Renal pelvis (tissue), 12 donors: ENCODE measurements around the gene CSPG4. TPM values are rescaled to one million over a fixed set of nuclear protein-coding genes. Genes with fewer than 3 reads are reported as not detected.
A peak's percentile ranks its signal among the peaks of the same experiment; 100 is the strongest.
"Not testable (repeated sequence)": the region's sequence is repeated elsewhere in the genome, so short reads cannot be mapped to it uniquely, and the experiment has no call there.

ENCODE experiments used
- DNase-seq: peaks from one replicate; pipeline ENCODE4 v3.0.0-alpha.2; 2013
- long read RNA-seq, 16 experiments: transcript quantifications; one replicate each; lab custom pipeline, GENCODE V29; 2026
- polyA plus RNA-seq, 3 donors: library from polyadenylated mRNA; unstranded; fragments of 120-200 nt; gene quantifications; one replicate each; pipeline ENCODE4 v1.2.1, GENCODE V29; 2013; ENCODE audit not compliant: insufficient read length in 3 of 3

CSPG4 gene
- 10 to 100 TPM in 2 of 3 donors, 1 to 10 TPM in 1; 6.4 to 11.0 (median 10.2) TPM for polyA plus RNA-seq
- long read RNA-seq, donor 1, full-length matches to known transcripts, result 2 of 2 reads
- long read RNA-seq, donor 1, partial matches to known transcripts, result 0 of 2 reads
- long read RNA-seq, donor 1, other reads (novel, unspliced or antisense), result 0 of 2 reads
- long read RNA-seq, donor 2, result 0 reads
- long read RNA-seq, donor 3, full-length matches to known transcripts, result 1 of 6 reads
- long read RNA-seq, donor 3, partial matches to known transcripts, result 5 of 6 reads
- long read RNA-seq, donor 3, other reads (novel, unspliced or antisense), result 0 of 6 reads
- long read RNA-seq, donor 4, result 0 reads
- long read RNA-seq, donor 5, result 0 reads
- long read RNA-seq, donor 6, result 0 reads
- long read RNA-seq, donor 7, result 0 reads
- long read RNA-seq, donor 8, result 0 reads
- long read RNA-seq, donor 9, partial matches to known transcripts, result 5 of 5 reads
- long read RNA-seq, donor 9, other reads (novel, unspliced or antisense), result 0 of 5 reads
- long read RNA-seq, donor 10, result 0 reads
- long read RNA-seq, donor 11, result 0 reads
- long read RNA-seq, donor 12, result 0 reads
- long read RNA-seq, donor 13, result 0 reads
- long read RNA-seq, donor 14, result 0 reads
- long read RNA-seq, donor 15, result 0 reads
- long read RNA-seq, donor 16, result 0 reads

- peak; percentile 76 for DNase-seq
Measured at GRCh38 chr15:75712668-75713337, at the start of gene CSPG4. CSPG4 (minus strand) TSS chr15:75712848; CDS start chr15:75712755, 93 bp downstream.

GRCh38 chr15:75762357-75762718, 49.7 kb upstream of the CSPG4 start:
- not testable (repeated sequence) for DNase-seq

- DNase-seq, result no peak
Measured at GRCh38 chr15:75761446-75762356, 49.1 kb upstream of the CSPG4 start.

GRCh38 chr15:75760704-75761435, 48.2 kb upstream of the CSPG4 start:
- DNase-seq, result no peak

GRCh38 chr15:75760131-75760520, 47.5 kb upstream of the CSPG4 start:
- not testable (repeated sequence) for DNase-seq

- no peak for DNase-seq
Measured at GRCh38 chr15:75759416-75760130, 46.9 kb upstream of the CSPG4 start.

- DNase-seq, result peak; percentile 90
Measured at GRCh38 chr15:75758071-75758872, 45.6 kb upstream of the CSPG4 start.

- DNase-seq, result not testable (repeated sequence)
Measured at GRCh38 chr15:75754871-75755270, 42.2 kb upstream of the CSPG4 start.

GRCh38 chr15:75753145-75753544, 40.5 kb upstream of the CSPG4 start:
- no peak for DNase-seq

- no peak for DNase-seq
Measured at GRCh38 chr15:75751891-75752290, 39.2 kb upstream of the CSPG4 start.

GRCh38 chr15:75751116-75751875, 38.6 kb upstream of the CSPG4 start:
- no peak for DNase-seq

GRCh38 chr15:75750261-75751050, 37.8 kb upstream of the CSPG4 start:
- DNase-seq, result no peak

- DNase-seq, result no peak
Measured at GRCh38 chr15:75749820-75750219, 37.2 kb upstream of the CSPG4 start.

- DNase-seq, result not testable (repeated sequence)
Measured at GRCh38 chr15:75748882-75749281, 36.2 kb upstream of the CSPG4 start.

- DNase-seq, result not testable (repeated sequence)
Measured at GRCh38 chr15:75747121-75747520, 34.5 kb upstream of the CSPG4 start.

GRCh38 chr15:75745305-75745704, 32.7 kb upstream of the CSPG4 start:
- DNase-seq, result no peak

- not testable (repeated sequence) for DNase-seq
Measured at GRCh38 chr15:75742346-75742745, 29.7 kb upstream of the CSPG4 start.

- DNase-seq, result no peak
Measured at GRCh38 chr15:75739791-75740190, 27.1 kb upstream of the CSPG4 start.
